Loucy (cell line): Measurements from ENCODE around the gene RNF183.

Experiments
- H2AFZ ChIP-seq: fragments of 200-600 bp; sonication (generic); 2 replicates; pipeline ENCODE4 v1.6.0; 2016; ENCODE audit warnings: antibody characterized with exemption, mild to moderate bottlenecking, low read length, moderate library complexity
- H3F3A ChIP-seq: fragments of 200-600 bp; 2 replicates; pipeline ENCODE4 v1.6.0; 2016; ENCODE audit warnings: antibody characterized with exemption, low read depth, mild to moderate bottlenecking
- H3K27me3 ChIP-seq: fragments of 200-600 bp; sonication (generic); 2 replicates; pipeline ENCODE4 v1.6.1; 2014; ENCODE audit warnings: low read length, mild to moderate bottlenecking; ENCODE audit not compliant: insufficient read depth, poor library complexity, severe bottlenecking
- H3K36me3 ChIP-seq: fragments of 200-600 bp; sonication (generic); 2 replicates; pipeline ENCODE4 v1.6.1; 2016; ENCODE audit warnings: low read length; ENCODE audit not compliant: insufficient read depth
- H3K4me1 ChIP-seq: fragments of 200-600 bp; sonication (generic); 2 replicates; pipeline ENCODE4 v1.5.1; 2014; ENCODE audit warnings: low read length, mild to moderate bottlenecking; ENCODE audit not compliant: insufficient read depth, poor library complexity, severe bottlenecking
- H3K4me2 ChIP-seq: fragments of 200-600 bp; sonication (generic); 2 replicates; pipeline ENCODE4 v1.6.0; 2014; ENCODE audit warnings: antibody characterized with exemption, low read length, low read depth, mild to moderate bottlenecking; ENCODE audit not compliant: poor library complexity, severe bottlenecking
- H3K4me3 ChIP-seq: fragments of 200-600 bp; sonication (generic); 2 replicates; pipeline ENCODE4 v1.5.1; 2014; ENCODE audit warnings: low read length, mild to moderate bottlenecking, mixed read lengths; ENCODE audit not compliant: poor library complexity, severe bottlenecking
- H3K79me2 ChIP-seq: fragments of 200-600 bp; sonication (generic); 2 replicates; pipeline ENCODE4 v1.6.1; 2014; ENCODE audit warnings: low read length; ENCODE audit not compliant: insufficient read depth
- H3K9ac ChIP-seq: fragments of 200-600 bp; sonication (generic); 2 replicates; pipeline ENCODE4 v1.6.0; 2014; ENCODE audit warnings: mild to moderate bottlenecking, low read depth, low read length, moderate library complexity; ENCODE audit not compliant: poor library complexity, severe bottlenecking
- H3K9me2 ChIP-seq: fragments of 200-600 bp; sonication (generic); replicated peaks from 2 replicates; pipeline ENCODE4 v1.6.1; 2016; ENCODE audit warnings: low read depth, low read length, mixed read lengths
- H3K9me3 ChIP-seq: fragments of 200-600 bp; sonication (generic); 2 replicates; pipeline ENCODE4 v1.6.1; 2014; ENCODE audit warnings: mild to moderate bottlenecking, antibody characterized with exemption, low read length, low read depth; ENCODE audit not compliant: insufficient read depth
- H4K20me1 ChIP-seq: fragments of 200-600 bp; sonication (generic); 2 replicates; pipeline ENCODE4 v1.6.0; 2014; ENCODE audit warnings: antibody characterized with exemption, low read length, mild to moderate bottlenecking; ENCODE audit not compliant: insufficient read depth, poor library complexity, severe bottlenecking
- CTCF ChIP-seq: fragments of 200-600 bp; sonication (generic); conservative IDR thresholded peaks from 2 replicates; pipeline ENCODE4 v1.5.1; 2014; ENCODE audit warnings: mild to moderate bottlenecking, antibody characterized with exemption, low read length
- EZH2phosphoT487 ChIP-seq: fragments of 200-600 bp; IDR thresholded peaks from 2 replicates; pipeline ENCODE4 v1.6.1; 2018; ENCODE audit warnings: antibody characterized with exemption, mild to moderate bottlenecking, moderate library complexity, borderline replicate concordance

The RNF183 gene

GRCh38 chr9:113257863-113258262, 45.3 kb downstream of the RNF183 start:
- Histone ChIP-seq H3K4me1 (no peaks in the 10 kb centered on the region), H3K9me3 (no peaks in the 10 kb centered on the region), H3K79me2 (no peaks in the 10 kb centered on the region), H3K9me2 (no peaks in the 10 kb centered on the region), H3K4me2 (no peak overlapping the region), H3F3A (no peaks in the 10 kb centered on the region), H3K4me3 (no peak overlapping the region), H3K27me3 (no peaks in the 10 kb centered on the region), H4K20me1 (no peaks in the 10 kb centered on the region), H3K9ac (no peak overlapping the region), H2AFZ (no peak overlapping the region), H3K36me3 (peaks cover 44% of the 10 kb centered on the region; the same call in 1 of the 2 replicates)
- TF ChIP-seq EZH2phosphoT487 (no peak), CTCF (no peak)

DNA sequence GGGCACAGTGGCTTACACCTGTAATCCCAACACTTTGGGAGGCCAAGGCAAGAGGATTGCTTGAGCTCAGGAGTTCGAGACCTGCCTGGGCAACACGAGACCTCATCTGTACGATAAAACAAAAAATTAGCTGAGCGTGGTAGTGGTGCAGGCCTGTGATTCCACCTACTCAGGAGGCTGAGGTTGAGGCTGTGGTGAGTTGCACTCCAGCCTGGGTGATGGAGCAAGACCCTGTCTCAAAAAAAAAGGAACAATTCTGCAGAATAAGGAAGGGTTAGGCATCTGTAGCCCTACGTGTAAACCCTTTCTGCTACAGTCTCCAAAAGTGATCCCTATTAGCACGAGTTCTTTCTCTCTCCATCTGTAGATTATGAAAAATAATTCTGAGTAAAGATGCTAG, 47.7 kb downstream of the RNF183 start:
- H3K36me3 ChIP-seq = peaks cover 29% of the 10 kb centered on the region; the same call in 1 of the 2 replicates
- no peaks in the 10 kb centered on the region for H4K20me1 ChIP-seq
- H3K4me3 ChIP-seq = no peak overlapping the region
- no peaks in the 10 kb centered on the region for H3K9me2 ChIP-seq
- H3K27me3 ChIP-seq = no peaks in the 10 kb centered on the region
- H2AFZ ChIP-seq = no peak overlapping the region
- H3K79me2 ChIP-seq = no peaks in the 10 kb centered on the region
- H3K9ac ChIP-seq = no peak overlapping the region
- no peaks in the 10 kb centered on the region; the same call in 1 of the 2 replicates for H3K9me3 ChIP-seq
- H3F3A ChIP-seq = no peaks in the 10 kb centered on the region
- TF ChIP-seq CTCF (no peak), EZH2phosphoT487 (no peak)
- H3K4me2 ChIP-seq = no peak overlapping the region
- no peaks in the 10 kb centered on the region for H3K4me1 ChIP-seq

DNA sequence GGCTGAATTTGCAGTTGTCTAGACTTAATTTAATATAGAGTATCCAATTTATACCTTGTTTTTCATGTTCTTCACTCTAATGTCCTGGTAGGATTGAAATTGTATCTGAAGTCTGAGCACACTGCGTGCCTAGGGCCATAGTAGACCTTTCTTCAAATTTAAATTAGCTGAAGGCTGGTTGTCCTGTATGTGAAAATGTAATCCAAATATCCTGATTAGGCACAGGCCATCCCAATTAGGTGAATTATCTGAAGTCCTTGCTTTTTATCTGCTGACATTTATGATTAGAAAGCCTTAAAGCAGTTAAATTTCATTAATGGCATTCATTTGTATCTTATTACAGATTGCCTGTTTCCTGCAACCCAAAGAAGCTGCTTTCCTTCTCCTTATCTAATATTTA, 48.2 kb downstream of the RNF183 start:
- H4K20me1 ChIP-seq = no peaks in the 10 kb centered on the region
- no peak overlapping the region for H3K9ac ChIP-seq
- H3K27me3 ChIP-seq = no peaks in the 10 kb centered on the region
- H3K9me3 ChIP-seq = no peaks in the 10 kb centered on the region; the same call in 1 of the 2 replicates
- H3K4me2 ChIP-seq = no peak overlapping the region
- no peaks in the 10 kb centered on the region for H3F3A ChIP-seq
- peaks cover 25% of the 10 kb centered on the region; the same call in 1 of the 2 replicates for H3K36me3 ChIP-seq
- no peak overlapping the region for H3K4me3 ChIP-seq
- no peaks in the 10 kb centered on the region for H3K4me1 ChIP-seq
- no peak overlapping the region for H2AFZ ChIP-seq
- H3K79me2 ChIP-seq = no peaks in the 10 kb centered on the region
- no peak for TF ChIP-seq EZH2phosphoT487
- TF ChIP-seq CTCF = no peak
- H3K9me2 ChIP-seq = no peaks in the 10 kb centered on the region
